GM19438 (cell line): ENCODE data around the gene IL12RB1.

Experiments
- ATAC-seq: cut with Tn5 transposase; IDR thresholded peaks from one replicate; pipeline ENCODE4 v1.9.1; 2021; ENCODE audit warnings: low read depth; ENCODE audit not compliant: unreplicated experiment

IL12RB1 gene

DNA sequence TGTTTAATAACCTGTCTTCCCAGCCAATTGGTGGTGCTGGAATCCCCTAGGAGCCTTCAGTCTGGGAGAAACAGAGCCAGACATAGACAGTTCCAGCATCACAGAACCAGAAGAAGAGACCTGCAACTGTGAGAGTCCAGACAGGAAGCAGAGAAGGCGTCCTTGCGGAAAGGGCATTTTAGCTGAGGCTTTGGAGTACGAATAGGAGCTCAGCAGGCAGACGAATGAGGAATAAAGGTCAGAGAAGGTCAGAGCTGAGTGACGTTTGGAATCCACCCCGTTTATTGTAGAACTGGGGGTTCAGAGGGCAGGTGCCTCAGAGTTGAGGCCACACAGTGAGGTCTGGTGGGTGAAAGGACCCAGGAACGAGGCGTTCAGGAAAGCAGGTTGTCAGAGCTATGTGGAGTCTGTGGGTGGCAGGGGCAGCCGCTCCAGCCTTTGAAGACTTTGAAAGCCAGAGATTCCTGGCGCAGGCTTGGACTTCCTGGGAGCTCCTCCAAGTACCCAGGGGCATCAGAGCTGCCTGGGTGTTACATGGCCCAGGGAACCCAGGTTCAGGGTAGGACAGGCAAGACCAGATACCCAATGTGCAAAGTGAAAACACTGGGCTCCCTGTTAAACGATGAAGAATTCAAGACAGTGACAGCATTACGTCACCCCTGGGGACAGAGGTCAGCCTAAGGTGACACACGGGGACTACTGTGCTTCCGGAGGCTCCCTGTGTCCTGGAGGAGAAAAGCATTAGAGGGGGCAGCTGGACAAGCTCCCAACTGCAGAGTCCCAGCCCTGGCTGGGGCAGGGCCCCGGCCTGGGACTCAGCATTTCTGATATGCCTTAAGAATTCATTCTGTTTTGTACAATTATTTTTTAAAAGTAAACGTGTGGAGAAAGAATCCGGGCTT is 73.3 kb downstream of the IL12RB1 start:
- ATAC-seq, result no peak

- no peak for ATAC-seq
Observed at GRCh38 chr19:18010149-18010548, 76.6 kb downstream of the IL12RB1 start.

DNA sequence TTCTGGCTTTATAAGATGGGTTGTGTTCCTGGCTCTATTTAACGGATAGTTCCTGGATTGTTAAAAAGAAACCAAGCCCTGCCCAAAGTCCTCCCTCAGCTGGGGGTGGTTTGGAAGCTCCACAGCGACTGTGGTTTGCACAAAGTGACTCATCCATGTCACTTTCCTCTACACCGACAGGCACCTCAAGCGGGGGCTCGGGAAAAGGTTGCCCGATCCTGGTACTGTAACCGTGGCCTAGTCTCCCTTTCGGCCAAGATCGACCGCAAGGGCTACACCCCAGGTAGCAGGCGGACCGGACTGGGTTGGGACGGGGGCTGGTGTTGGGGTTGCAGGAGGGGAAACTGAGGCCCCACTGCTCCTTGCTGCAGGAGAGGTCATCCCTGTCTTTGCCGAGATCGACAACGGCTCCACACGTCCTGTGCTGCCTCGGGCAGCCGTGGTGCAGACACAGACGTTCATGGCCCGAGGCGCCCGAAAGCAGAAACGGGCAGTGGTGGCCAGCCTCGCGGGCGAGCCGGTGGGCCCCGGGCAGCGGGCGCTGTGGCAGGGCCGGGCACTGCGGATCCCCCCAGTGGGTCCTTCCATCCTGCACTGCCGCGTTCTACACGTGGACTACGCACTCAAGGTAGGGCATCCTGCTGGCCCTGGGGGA is 77.2 kb downstream of the IL12RB1 start:
- ATAC-seq, result no peak
